Sigmoid colon (tissue), 4 donors: Measurements from ENCODE around the gene WNT16.

Source experiments
- CTCF ChIP-seq, 4 experiments: fragments of 450-650 bp in 3 of 4; fragments of 200-600 bp in 1 of 4; IDR thresholded peaks; one replicate each; pipeline ENCODE4 v1.5.1; 2016 to 2019; ENCODE audit warnings: antibody characterized with exemption in 4 of 4, mild to moderate bottlenecking in 3 of 4, moderate library complexity in 2 of 4
- EP300 ChIP-seq, 4 donors: sonication (generic); formaldehyde crosslinking; IDR thresholded peaks; one replicate each; pipeline ENCODE4 v1.6.1; 2017; ENCODE audit warnings: antibody characterized with exemption in 4 of 4
- POLR2A ChIP-seq, 2 donors: fragments of 450-650 bp; IDR thresholded peaks; one replicate each; pipeline ENCODE4 v1.6.1; 2016; ENCODE audit warnings: antibody characterized with exemption in 2 of 2, mild to moderate bottlenecking in 2 of 2, moderate library complexity in 2 of 2
- POLR2AphosphoS5 ChIP-seq, 4 donors: sonication (generic); formaldehyde crosslinking; IDR thresholded peaks; one replicate each; pipeline ENCODE4 v1.6.1; 2017; ENCODE audit warnings: antibody characterized with exemption in 4 of 4

- TF ChIP-seq CTCF (IDR thresholded peaks at IDR 0.05): no peak
- TF ChIP-seq EP300 (IDR thresholded peaks at IDR 0.05): no peak
- TF ChIP-seq POLR2AphosphoS5 (IDR thresholded peaks at IDR 0.05): no peak
- TF ChIP-seq POLR2A (IDR thresholded peaks at IDR 0.05): no peak
These were observed 31.0 kb upstream of the WNT16 start for GRCh38 chr7:121297843-121298242.
